Astrocyte of the hippocampus (primary cell): ENCODE data around the gene EML1.
A peak's percentile ranks its signal among the peaks of the same experiment; 100 is the strongest.

Experiments used
- DNase-seq: peaks from one replicate; pipeline ENCODE4 v3.0.0; 2011; ENCODE audit warnings: low read depth, low spot score

Gene EML1

DNA sequence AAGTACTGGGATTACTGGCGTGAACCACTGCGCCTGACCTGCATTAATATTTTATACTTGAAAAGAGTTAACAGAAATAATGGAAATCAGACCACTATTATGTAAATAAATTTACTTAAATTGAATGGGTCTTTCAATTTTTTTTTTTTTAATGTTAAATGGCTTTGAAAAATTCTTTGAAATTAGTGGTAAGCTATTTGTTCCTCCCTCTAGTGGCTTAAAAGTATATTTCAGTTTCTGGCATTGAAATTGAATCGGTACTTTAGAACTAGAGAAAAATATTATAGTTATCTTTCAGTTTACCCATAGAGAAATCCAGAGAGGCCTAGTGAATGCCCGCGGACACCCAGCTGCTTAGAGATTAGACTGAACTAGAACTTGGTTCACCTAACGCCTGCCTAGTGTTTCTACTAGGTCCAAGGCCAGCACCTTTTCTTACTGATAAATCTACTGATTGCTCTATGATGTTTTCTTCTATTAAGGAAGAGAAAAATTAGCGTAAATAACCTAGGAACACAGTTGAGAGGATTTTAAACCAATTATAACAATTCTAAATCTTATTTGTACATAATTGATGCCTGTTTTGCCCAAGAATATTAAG, 106.5 kb downstream of the EML1 start:
- DNase-seq = peak; percentile 42

DNA sequence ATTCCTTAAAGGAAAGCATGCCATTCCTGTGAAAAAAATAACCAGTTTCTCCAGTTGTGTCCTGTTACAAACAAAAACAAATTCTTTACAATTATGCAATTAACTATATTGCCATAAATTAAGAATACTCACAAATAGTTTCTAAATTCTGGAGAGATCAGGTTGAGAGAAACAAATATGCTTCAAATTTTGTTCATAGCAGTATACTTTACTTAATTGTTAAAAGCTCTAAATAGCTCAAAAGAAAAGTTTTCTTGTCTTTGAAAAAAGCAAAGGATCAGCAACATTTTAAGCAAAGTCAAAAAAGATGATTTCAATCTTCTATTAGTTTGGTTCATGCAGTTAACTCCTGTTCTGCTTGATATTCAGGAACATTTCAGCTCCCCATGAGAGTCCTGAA, 109.7 kb downstream of the EML1 start:
- no peak for DNase-seq

DNA sequence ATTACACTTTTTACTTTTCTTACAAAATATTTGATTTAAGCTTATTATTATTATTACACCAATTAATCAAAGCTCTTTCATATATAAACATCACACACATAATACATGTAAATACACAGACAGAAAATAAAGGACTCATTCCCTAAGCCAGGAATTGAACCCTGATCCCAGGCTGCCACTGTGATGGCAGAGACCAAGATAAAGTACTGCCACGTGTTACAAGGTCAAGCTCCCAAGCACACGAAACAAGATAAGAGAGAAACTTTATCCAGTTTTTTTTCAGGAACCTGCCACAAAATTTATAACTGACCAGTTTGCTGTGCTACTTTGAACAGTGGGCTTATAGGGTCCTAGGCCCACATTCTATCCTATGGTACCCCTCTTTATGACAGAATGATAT, 111.3 kb downstream of the EML1 start:
- no peak for DNase-seq

DNA sequence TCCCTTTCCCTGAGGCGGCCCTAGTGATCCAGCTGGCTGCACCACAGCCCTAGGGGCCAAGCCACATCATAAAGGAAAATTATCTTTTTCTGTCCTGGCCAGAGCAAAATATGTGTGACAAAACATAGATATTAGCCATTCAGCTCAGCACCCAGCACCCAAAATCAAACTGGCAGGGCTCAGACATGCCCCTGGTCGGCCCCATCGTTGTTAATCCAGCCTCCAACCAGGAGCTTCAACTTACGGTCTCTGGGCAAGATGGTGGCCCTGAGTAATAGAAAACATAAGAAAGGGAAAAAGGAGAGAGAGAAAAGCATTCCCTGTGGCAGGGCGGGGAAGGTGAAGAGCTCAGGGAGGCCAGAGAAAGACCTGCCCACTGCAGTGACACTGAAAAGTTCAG, 111.9 kb downstream of the EML1 start:
- DNase-seq = no peak

DNA sequence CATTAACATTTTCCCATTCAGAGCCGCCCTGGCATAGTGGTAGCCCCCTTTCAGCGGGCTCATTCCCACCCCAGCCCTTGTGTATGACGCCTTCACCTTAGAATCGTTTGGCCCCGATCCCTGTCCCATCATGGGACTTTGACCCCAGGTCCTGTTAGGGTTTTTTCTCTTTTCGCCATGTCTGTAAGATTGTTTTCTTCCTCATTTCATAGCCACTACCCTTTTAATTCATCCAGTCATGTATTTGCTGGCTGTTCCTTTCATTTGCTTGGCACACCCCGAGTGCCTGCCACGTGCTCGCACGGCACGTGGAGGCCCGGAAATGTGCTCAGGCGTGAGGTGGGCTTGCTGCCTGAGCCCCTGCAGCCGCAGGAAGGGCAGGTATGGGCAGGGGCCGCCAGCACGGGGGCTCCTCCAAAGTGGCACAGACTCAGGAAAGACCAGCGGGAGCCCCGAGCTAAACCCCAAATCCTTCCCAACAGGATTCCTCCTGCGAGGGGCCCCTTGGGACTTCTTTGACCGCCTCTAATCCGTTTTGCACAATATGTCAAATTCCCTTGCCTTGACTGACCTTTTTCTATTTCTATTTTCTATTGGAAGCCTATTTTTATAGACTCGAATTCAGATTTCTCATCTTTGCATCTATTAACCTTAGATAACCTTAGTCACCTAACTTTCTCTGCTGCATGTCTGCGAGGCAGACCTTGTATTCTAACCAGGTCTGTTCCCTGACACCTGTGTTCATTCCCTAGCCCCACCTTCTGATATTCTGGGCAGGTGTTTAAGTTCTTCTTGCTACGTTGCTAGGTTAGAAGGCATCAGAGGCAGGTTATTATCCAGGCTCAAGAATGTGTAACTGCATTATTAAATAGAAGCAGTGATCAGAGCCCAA, 114.8 kb downstream of the EML1 start:
- DNase-seq = no peak

DNA sequence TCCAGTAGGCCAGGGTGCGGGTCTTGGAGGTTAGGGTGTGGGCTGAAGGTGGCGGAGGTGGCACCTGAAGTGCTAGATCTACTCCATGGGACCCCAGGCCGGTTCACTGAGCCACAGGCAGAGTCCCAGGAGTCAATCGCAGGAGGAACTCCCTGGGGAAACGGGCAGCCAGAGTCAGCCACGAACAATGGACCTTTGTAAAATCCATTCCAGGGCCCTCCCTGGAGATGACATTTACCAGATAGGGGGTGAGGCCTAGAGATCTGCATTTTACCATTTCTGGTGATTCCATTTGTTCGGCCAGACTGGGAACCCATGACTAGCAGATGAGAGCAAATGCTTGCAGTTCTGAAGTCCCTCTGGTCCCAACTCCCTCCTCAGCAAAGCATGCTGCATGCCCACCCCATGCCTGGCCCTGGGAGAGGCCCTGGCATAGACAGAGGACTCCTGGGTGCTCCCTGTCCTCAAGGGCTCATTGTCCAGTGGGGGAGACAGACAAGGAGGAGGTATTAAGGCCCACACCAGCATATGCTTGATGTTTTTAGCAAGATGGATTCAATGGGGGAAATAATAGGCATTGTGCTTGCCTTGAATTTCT, 115.5 kb downstream of the EML1 start:
- no peak for DNase-seq

DNA sequence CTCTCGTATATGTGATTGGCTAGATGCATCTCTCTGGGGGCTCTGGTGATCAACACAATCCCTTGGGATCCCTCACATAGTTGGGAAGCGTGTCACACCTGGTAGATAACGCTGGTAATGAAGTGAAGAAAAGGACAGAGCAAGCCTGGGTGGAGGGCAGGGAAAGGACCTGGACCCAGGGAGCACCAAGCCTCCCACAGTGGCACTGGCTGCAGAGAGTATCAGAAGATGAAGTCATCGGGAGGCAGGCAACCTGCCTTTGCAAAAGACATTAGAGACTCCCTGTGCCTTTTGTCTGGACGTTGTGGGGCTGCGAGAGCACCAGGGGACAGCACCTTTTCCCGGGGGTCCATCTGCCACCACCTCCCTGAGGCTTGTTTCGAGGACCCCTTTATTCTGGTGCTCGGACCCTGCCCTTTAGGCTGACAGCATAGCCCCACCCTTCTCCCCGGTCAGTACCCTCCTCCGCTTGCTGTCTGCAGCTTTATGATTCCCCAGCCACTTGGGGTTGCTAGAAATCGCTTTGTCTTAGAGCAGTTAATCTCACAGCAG, 116.4 kb downstream of the EML1 start:
- peak; percentile 14 for DNase-seq

DNA sequence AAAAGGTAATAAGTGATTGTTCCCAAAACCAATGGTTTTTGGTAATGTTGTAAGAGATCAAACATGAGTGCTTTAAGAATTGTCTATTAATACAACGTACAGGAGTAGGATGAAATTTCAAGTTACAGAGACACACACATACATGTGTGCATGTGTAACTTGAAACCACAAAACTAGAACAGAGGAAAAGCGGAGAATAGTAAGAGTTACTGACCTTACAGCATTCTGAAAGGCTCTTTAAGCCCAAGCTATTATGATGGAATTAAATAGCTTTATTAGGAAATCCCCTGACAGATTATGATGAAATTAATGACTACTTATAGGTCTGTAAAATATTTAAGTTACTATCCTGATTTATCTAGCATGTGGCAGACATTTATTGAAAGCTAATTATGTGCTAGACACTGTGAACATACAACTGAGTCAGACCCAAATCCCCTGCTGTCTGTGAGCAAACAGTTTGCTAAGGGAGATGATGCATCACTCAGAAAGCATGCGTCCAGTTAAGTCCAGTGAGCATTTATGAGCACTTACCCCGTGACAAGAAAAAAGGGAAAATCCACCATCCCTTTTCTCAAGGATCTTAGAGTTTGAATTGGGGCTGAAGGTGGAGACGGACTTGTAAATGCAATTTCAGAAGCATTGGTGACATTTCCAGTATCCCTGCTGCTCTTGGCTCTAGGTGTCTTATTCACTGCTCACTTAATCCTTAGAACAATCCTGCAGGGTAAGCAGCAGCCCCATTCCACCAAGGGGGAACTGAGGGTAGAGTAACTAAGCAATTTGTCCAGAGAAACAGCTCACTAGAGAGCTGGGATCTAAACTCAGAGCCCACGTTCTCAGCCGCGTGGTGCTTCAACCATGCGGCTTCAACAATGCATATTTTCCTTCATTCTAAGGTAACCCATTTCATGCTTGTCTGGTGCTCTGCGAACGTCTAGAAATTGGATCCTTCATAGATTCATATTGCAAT, 117.4 kb downstream of the EML1 start:
- peak; percentile 88 for DNase-seq

DNA sequence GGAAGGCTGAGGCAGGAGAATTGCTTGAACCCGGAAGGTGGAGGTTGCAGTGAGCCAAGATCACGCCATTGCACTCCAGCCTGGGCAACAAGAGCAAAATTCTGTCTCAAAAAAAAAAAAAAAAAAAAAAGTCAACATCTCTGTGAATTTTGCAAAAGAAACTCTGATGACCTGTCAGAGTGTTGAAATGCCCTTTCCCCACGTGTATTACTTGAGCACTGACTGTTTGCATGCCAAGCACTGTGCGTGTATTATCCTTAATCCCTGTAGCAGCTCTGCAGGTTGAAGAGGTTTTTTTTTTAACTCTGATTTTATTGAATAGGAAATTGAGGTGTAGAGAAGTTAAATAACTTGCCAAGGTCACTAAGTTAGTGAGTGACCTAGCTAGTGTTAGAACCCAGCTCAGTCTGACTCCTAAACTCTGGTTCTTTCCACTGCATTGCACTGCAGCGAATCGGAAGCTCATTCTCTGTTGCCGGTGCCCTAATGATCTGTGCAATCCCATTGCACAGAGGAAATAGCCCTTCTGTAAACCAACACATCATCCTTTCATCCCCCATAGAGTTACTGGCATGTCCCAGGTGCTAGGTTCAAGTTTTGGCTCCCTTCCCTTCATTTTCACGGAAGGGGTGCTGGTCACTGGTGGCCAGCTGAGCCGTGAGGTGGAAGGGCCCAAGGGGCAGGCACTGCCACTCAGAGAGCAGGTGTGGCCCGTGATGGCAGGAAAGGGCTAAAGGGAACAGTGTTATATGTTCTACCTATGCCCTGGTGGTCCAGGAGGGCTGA, 122.3 kb downstream of the EML1 start:
- no peak for DNase-seq

DNA sequence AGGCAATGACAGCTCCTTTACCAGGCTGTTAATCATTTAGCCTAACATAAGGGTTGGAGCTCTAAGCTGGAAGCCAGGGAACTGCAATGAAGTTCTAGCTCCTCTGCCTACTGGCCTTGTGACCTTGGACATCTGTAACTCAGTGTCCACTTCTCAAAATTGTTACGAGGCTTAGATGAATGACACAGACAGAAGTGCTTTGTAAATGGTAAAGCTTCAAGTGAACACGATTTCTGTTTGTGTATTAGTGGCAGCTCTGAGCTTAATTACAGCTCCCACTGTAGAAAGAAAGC, 122.8 kb downstream of the EML1 start:
- DNase-seq = no peak

DNA sequence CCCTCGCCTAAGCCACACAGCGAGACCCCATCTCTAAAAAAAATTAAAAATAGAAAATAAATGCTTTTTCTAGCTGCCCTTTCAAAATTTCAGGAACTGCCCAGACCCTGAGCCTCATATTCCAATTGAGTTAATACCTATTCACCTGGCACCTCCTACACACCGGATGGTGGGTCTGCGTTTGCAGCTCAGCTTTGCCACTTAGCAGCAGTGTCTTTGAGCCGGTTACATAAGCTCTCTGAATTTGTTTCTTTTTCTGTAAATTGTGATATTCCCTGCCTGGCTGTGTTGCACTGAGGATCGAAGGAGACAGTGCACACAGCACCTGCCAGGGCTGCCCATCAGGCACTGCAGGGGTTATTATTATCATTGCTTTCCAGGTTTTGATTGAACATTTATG, 125.6 kb downstream of the EML1 start:
- DNase-seq = no peak

DNA sequence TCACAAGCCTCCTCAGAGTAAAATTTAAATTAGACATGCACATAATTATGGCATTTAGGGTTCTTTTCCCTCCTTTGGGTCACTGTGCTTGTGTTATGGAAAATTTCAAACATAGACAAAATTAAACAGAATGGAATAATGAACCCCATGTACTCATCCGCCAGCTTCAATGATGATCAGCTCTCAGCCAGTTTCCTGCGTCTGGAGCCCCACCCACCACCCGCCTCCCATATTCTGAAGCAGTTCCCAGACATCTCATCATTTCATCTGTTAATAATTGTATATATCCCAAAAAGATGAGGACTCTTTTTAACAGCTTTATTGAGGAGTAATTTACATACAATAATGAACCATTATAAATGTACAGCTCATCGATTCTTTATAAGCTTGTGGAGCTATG, 128.2 kb downstream of the EML1 start:
- DNase-seq = no peak

DNA sequence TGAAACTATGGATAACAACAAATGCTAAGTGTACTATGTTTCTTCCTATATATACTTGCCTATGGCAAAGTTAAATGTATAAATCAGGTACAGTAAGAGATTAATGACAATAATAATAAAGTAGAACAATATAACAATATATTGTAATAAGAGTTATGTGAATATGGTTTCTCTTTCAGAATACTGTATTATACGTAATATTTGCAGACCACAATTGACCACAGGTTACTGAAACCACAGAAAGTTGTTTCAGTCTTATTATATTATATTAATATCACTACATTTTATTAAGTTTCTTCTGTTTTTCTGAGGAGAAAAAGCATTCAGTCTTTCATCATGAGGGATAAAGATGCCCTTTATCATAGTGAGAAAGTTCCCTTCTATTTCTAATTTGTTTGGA, 131.2 kb downstream of the EML1 start:
- no peak for DNase-seq

DNA sequence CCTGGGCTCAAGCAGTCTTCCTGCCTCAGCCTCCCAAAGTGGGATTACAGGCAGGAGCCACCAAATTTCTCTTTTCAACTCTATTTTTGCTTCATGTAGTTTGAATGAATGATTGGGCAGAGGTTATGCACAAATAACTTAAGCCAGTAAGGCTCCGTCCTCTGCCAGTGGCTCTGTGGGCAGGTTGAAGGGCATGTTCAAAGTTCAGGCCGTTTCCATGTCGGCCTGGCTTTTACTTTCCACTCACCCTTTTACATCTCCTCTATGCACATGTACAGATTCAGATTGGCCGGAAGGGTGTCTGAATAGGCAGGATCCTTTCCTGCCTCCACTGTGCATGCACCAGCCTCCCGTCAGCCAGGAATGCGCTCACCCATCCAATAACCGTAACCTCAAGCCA, 132.3 kb downstream of the EML1 start:
- DNase-seq = no peak

DNA sequence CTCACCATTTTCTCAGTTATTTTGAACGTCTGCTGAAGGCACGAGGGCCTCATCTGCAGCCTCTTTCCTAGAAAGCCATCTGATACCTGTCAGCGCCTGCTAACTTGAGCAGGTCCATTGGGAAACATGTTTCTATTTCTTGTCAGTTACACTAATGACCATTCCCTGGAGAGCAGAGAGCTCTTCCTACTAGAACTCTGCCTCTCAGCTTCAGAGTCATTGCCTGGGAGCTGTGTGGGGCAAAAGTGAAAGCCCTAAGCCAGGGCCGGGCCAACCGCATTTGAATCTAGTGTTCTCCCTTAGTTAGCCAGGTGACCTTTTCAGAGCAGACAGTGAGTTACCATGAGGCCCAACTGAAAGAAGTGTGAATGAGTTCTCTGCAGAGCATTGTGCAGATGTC, 135.8 kb downstream of the EML1 start:
- no peak for DNase-seq

DNA sequence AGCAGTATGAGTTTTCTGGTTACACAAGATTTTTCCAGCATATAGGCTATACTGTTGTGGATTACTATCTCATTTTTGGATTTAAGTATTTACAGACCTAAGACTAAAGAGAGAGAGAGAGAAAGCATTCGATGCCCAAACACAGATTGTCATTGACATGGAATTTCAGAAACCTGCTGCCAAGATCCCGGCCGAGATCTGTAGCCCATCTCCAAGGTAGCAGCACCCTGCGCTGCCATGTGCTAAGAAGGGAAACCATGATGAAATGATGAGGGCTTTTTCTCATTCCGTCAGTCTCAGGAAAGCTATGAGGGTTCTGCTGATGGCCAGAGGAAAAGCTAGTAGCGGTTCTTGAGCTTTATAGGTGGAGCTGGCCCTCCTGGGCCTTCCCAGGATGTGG, 136.4 kb downstream of the EML1 start:
- DNase-seq = no peak

DNA sequence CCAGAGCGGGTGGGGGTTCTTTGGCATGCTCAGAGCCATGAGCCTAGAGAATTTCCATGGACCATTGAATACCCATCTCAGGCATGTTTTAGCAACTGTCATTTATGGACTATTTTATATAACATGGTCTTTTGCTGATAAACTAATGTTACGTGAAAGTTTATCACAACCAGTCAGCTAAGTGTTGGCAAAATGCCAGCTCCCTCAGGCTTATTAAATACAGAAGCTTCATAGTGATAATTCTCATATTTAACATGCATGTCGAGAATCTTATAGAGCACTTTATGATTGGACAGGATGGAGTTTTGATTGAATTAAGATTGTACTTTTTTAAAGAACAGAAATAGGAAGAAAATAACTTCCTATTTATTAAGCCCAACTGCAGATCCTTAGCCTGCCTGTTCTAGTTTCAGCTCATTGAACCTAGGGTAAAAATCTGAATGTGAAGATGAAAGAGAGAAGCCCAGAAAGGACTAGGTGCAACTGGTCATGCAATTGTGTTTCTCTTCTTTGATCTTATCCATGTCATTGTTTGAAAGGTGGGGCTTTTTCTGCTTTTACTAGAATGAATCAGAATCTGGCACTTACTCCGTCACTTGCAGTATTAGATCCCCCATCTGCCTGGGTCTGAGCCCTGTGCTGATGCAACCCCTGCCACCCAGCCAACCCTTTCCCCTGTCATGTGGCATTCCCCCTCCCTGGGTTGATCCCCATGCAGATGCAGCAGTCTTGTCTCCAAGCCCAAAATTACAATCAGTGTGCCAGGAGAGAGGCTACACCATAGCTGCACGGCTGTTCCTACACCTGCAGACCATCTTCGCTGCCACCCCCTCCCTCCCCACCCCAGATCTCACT, 137.4 kb downstream of the EML1 start:
- DNase-seq = no peak

DNA sequence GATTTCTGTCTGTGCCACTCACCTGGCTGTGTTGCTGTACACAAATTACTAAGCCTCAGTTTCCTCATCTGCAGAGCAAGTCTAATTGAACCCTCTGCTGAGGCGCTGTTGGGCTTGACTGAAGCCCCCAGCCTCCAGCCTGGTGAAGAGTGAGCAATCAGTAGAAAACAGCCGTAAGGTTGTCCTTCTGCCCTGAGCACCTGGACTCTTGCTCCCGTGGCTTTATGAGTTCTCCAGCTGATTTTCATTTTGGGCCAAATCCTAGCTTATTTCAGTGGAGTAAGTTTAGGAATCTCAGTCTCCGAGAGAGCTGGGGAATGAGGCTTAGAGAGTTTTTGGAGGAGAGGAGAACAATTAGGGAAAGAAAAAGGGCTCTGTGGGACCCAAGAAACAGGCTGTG, 138.1 kb downstream of the EML1 start:
- no peak for DNase-seq

DNA sequence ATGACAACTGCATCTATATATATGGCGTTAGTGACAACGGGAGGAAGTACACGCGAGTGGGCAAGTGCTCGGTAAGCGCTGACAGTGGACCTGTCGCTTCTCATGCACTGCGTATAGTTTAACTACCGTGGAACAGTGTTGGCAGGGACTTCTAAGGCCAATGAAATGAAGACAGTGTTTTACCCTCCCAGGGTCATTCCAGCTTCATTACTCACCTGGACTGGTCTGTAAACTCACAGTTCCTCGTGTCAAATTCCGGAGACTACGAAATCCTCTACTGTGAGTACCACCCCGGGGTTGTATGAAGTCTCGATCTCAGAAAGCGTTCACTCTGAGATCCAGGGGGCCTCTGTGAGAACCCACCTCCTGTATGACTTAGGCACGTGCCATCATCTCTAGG, 142.8 kb downstream of the EML1 start:
- DNase-seq = peak; percentile 68
